Progenitor cell of endocrine pancreas (in vitro differentiated cells): ENCODE data around the gene DIPK1A. TPM values are rescaled to one million over a fixed set of nuclear protein-coding genes. Genes with fewer than 3 reads are reported as not detected.

Experiments used
- DNase-seq: peaks from one replicate; pipeline ENCODE4 v3.0.0; 2021; ENCODE audit warnings: low spot score; ENCODE audit not compliant: unreplicated experiment
- H3K27ac Mint-ChIP-seq: 2 replicates; pipeline ENCODE4 v1.8.0; 2021; ENCODE audit warnings: mild to moderate bottlenecking, moderate library complexity, mixed read lengths
- H3K27me3 Mint-ChIP-seq: 2 replicates; pipeline ENCODE4 v1.8.0; 2021; ENCODE audit warnings: mixed read lengths
- H3K36me3 Mint-ChIP-seq: 2 replicates; pipeline ENCODE4 v1.8.0; 2022; ENCODE audit warnings: mixed read lengths; ENCODE audit not compliant: insufficient read depth
- H3K4me1 Mint-ChIP-seq: 2 replicates; pipeline ENCODE4 v1.8.0; 2021; ENCODE audit warnings: low read depth, mixed read lengths
- H3K4me3 Mint-ChIP-seq: 2 replicates; pipeline ENCODE4 v1.8.0; 2021; ENCODE audit warnings: low read depth, mild to moderate bottlenecking, moderate library complexity, mixed read lengths
- H3K9me3 Mint-ChIP-seq: 2 replicates; pipeline ENCODE4 v1.8.0; 2021; ENCODE audit warnings: low read depth, mixed read lengths
- total RNA-seq: library from RNA; stranded (reverse); gene quantifications from 2 replicates; pipeline ENCODE4 v1.2.1, GENCODE V29; 2021
- TF ChIP-seq, protein P1 (sequence below): fragments of 200-600 bp; sonication (generic); IDR thresholded peaks from one replicate; pipeline ENCODE4 v1.5.0; 2021; ENCODE audit warnings: antibody characterized with exemption, mild to moderate bottlenecking; ENCODE audit not compliant: unreplicated experiment

The DIPK1A gene
- total RNA-seq, 1 donor from 2014 or later, result 6.9 TPM

DNA sequence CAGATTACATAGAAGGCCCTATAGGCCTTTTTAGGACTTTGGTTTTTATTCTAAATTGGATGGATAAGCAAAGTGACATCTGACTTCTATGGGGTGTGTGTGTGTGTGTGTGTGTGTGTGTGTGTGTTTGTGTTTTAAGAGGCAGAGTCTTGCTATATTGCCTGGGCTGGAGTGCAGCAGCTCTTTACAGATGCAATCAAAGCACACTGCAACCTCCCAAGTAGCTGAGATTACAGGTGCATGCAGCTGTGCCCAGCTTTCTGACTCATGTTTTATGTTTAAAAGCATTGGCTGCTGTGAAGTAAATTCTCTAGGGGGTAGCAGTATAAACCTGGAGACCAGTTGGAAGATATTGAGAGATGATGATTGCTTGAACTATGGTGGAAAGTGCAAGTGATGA, 164.0 kb downstream of the DIPK1A start:
- no peaks in the 10 kb centered on the region for H3K4me1 Mint-ChIP-seq

DNA sequence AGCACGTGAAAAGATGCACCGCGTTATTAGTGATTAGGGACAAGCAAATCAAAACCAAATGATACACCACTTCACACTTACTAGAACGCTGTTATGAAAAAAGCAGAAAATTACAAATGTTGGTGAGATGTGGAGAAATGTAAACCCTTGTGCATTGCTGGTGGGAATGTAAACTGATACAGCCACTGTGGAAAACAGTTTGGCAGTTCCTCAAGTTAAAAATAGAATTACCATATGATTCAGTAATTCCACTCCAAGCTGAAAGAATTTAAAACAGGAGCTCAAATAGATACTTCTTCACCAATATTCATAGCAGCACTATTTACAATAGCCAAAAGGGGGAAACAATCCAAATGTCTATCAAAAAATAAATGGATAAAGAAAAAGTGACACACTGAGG, 166.1 kb downstream of the DIPK1A start:
- DNase-seq, result no peak
- TF ChIP-seq, protein P1, sequence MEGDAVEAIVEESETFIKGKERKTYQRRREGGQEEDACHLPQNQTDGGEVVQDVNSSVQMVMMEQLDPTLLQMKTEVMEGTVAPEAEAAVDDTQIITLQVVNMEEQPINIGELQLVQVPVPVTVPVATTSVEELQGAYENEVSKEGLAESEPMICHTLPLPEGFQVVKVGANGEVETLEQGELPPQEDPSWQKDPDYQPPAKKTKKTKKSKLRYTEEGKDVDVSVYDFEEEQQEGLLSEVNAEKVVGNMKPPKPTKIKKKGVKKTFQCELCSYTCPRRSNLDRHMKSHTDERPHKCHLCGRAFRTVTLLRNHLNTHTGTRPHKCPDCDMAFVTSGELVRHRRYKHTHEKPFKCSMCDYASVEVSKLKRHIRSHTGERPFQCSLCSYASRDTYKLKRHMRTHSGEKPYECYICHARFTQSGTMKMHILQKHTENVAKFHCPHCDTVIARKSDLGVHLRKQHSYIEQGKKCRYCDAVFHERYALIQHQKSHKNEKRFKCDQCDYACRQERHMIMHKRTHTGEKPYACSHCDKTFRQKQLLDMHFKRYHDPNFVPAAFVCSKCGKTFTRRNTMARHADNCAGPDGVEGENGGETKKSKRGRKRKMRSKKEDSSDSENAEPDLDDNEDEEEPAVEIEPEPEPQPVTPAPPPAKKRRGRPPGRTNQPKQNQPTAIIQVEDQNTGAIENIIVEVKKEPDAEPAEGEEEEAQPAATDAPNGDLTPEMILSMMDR, result no peak
- no peaks in the 10 kb centered on the region for H3K27me3 Mint-ChIP-seq
- no peak overlapping the region for H3K4me3 Mint-ChIP-seq
- no peak overlapping the region for H3K27ac Mint-ChIP-seq
- no peaks in the 10 kb centered on the region for H3K4me1 Mint-ChIP-seq
- H3K36me3 Mint-ChIP-seq, result no peaks in the 10 kb centered on the region
- no peaks in the 10 kb centered on the region for H3K9me3 Mint-ChIP-seq

More for the DNA sequence above, 164.0 kb downstream of the DIPK1A start:
- TF ChIP-seq, protein P1, result no peak
- Mint-ChIP-seq H3K36me3 (no peaks in the 10 kb centered on the region), H3K27ac (no peak overlapping the region), H3K9me3 (peaks cover 2% of the 10 kb centered on the region), H3K4me3 (no peak overlapping the region), H3K27me3 (no peaks in the 10 kb centered on the region)
- no peak for DNase-seq

DNA sequence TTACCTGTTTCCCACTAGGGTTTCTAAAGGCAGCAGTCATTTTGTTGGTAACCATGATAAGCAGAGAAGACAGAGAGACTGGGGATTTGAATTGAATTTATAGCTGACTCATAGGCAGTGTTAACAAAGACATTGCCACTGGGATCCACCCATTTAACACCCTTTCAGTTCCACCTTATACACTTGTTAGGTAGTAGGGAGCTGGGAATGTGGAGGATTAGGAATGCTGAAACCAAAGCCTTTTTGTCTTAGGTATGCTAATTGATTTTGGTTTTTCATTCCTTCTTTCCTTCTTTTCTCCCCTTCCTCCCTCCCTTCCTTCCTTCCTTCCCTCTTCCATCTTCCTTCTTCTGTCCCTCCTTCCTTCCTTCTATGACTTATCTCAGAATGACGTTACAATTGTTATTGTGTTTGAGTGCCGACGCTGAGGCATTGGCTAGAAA, 168.9 kb downstream of the DIPK1A start:
- H3K4me3 Mint-ChIP-seq, result no peak overlapping the region
- TF ChIP-seq, protein P1, result no peak
- H3K9me3 Mint-ChIP-seq, result no peaks in the 10 kb centered on the region
- DNase-seq, result no peak
- H3K27me3 Mint-ChIP-seq, result no peaks in the 10 kb centered on the region
- H3K4me1 Mint-ChIP-seq, result no peaks in the 10 kb centered on the region
- no peak overlapping the region for H3K27ac Mint-ChIP-seq
- H3K36me3 Mint-ChIP-seq, result no peaks in the 10 kb centered on the region

Other genes with a start within 250 kb of the DIPK1A start
- 30.3 and 32.1 TPM in 2 replicates for gene EVI5, start 176.4 kb downstream of the DIPK1A start, total RNA-seq
- 1,364 and 1,423 TPM in 2 replicates for gene RPL5, start 129.4 kb downstream of the DIPK1A start, total RNA-seq
- gene MTF2, start 117.8 kb upstream of the DIPK1A start, total RNA-seq, result 89.4 and 94.2 TPM in 2 replicates
- 35.4 and 37.4 TPM in 2 replicates for gene TMED5, start 219.0 kb upstream of the DIPK1A start, total RNA-seq
- gene CCDC18, start 219.3 kb upstream of the DIPK1A start, total RNA-seq, result 9.0 and 12.4 TPM in 2 replicates